Left kidney (tissue), 2 donors: Measurements from ENCODE around the gene CROCC. TPM values are rescaled to one million over a fixed set of nuclear protein-coding genes. Genes with fewer than 3 reads are reported as not detected.

Experiments used
- DNase-seq: peaks from one replicate; pipeline ENCODE4 v3.0.0-alpha.2; 2013
- polyA plus RNA-seq: library from polyadenylated mRNA; unstranded; fragments of 120-200 nt; gene quantifications from one replicate; pipeline ENCODE4 v1.2.1, GENCODE V29; 2013; ENCODE audit not compliant: insufficient read length

Gene CROCC
- polyA plus RNA-seq, 1 donor: 46.7 TPM

DNA sequence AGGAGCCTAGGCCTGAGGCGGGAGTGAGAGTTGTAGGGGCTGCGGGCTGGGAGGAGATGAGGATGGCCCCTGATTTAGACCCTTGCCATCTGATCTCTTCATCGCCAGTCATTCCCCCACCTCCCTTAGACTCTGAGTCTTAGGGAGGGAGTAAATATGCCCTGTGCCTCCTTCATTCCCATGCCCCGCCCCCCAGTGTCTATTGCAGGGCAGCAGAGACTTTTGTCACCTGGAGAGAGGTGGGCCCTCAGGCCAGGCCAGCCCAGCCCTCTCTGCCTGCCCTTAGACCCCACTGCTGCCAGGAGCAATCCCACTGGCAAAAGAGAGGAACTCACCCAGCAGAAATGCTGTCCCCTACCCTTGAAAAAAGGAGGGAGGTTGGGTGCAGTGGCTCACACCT is 61.9 kb downstream of the CROCC start:
- DNase-seq: no peak

GRCh38 chr1:16984717-16985116 is 63.0 kb downstream of the CROCC start:
- DNase-seq: no peak

DNA sequence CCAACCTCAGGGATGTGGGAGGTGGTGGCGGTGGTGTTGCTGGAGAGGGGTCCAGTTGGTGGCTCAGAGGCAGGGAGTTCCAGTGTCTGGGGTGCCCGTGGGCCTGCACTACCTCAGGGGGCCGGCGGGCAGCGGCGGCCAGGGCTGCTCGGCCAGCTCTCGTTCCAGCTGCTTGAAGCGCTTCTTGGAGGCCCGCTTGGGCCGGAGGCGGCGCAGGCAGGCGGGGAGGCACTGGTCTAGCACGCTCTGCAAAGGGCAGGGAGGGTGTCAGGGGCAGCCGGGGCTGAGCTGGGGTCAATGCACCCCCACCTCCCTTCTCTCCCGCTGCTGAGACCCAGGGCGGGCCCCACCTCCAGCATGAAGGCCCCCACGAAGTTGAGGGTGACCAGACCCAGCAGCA is 64.4 kb downstream of the CROCC start:
- no peak for DNase-seq

- no peak for DNase-seq
Measured at GRCh38 chr1:16986560-16986959, 64.8 kb downstream of the CROCC start.

DNA sequence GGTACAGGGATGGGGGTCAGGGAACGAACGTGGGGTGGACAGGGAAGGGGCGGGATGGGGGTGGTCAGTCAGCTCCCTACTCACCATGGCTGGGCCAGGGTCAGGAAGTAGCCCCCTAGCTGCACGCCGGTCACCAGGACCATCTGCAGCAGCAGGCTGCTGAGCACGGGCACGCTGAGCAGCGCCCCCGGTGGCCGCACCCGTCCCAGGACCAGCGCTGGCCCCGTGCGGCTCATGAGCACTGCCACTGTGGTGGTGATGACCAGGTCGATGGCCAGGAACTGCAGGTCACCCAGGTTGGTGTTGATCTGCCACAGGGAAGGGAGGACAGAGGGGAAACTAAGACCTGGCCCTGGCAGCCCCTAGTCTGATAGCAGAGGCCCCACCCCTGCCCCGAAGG is 65.2 kb downstream of the CROCC start:
- no peak for DNase-seq

DNA sequence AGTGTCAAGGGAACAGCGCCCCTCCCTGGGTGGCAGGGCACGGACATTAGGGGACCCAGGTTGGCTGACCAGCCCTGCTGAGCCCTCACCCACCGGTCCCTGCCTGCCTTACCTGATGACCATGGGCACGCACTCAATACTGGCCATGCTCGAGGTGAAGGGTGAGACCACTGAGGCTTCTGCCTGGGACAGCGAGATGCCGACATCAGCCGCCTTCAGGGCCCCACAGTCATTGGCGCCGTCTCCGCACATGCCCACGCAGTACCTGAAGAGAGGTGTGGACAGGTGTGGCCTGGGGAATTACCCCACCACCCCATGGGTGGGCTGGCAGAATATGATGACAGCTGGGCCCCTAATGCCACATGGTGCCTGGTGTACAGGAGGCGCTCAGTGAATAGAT is 66.5 kb downstream of the CROCC start:
- no peak for DNase-seq

DNA sequence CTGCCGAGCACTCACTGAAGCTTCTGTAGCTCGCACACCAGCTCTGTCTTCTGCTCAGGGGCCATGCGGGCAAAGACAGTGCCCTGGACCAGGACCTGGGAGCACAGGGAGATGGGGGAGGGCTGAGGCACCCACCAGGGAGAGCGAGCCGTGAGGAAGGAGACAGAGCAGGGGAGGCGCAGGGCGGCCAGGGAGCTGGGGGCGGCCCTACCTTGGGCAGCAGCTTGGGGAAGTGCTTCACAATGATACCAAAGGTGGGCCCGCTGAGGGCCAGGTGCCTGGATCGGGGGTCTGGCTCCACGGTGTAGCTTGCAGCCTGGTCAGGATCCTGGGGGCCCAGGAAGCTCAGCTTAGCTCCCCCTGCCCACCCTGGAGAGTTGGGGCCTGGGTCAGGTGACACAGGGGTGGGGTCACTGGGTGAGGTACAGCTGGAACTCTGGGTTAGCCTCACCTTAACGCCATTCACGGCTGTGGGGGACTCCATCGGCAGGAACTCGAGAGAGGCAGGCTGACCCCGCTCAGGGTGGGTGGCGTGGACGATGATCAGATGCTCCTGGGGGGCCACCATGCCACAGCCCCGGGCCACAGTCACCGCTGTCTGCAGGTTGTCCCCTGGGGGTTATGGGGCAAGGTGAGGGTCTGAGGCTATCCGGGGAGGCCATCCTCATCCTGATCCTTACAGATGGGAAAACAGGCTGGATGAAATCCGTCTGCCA is 68.1 kb downstream of the CROCC start:
- DNase-seq: no peak

GRCh38 chr1:16991571-16991970 is 69.8 kb downstream of the CROCC start:
- DNase-seq: no peak

DNA sequence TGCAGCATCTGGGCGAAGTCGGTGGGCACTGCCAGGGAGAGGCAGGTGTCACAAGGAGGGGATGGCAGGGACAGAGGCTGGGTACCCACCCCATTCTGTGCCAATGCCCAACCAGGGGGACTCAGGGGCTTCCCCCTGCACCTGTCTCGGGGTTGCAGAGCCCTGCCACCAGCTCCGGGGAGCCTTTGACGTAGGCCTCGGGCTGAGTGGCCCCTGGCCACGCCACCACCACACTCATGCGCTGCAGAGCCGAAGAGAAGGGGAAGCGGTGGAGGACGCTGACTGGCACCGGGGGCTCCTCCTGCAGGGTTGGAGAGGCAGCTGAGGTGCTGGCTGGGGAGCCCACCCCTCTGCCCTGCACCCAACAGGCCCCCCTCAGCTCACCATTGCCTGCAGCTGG is 70.4 kb downstream of the CROCC start:
- DNase-seq: no peak

DNA sequence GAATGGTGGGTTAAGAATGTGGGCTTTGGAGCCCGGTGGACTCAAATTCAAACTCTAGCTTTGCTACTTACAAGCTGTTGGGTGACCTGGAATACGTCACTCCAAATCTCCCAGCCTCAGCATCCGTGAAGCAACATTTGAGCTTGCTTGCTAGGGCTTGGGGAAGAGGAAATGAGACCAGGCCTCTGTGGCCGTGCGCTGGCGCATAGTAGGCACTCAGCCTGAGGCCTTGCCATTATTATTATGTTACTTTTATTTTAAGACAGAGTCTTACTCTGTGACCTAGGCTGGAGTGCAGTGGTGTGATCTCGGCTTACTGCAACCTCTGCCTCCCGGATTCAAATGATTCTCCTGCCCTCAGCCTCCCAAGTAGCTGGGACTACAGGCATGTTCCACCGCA is 70.9 kb downstream of the CROCC start:
- no peak for DNase-seq

GRCh38 chr1:16993521-16994038 is 71.8 kb downstream of the CROCC start:
- no peak for DNase-seq

GRCh38 chr1:16996845-16997244 is 75.1 kb downstream of the CROCC start:
- DNase-seq: no peak

- no peak for DNase-seq
Measured at GRCh38 chr1:16998589-16998988, 76.9 kb downstream of the CROCC start.

DNA sequence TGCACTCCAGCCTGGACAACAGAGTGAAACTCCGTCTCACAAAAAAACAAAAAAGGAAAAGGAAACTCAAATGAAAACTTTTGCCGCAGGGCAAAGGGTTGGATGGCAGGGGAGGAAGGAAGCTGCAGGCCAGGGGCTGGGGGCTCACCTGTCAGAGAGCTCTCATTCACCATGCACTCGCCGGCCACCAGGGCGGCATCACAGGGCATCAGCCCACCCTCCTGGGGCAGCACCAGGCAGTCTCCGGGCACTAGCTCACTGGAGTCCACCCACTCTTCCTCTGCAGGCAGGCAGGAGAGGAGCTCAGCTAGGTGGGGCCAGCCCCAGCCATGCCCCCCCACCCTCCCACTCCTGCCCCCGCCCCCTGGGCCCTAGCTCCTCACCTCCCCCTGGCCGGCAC is 78.1 kb downstream of the CROCC start:
- no peak for DNase-seq

DNA sequence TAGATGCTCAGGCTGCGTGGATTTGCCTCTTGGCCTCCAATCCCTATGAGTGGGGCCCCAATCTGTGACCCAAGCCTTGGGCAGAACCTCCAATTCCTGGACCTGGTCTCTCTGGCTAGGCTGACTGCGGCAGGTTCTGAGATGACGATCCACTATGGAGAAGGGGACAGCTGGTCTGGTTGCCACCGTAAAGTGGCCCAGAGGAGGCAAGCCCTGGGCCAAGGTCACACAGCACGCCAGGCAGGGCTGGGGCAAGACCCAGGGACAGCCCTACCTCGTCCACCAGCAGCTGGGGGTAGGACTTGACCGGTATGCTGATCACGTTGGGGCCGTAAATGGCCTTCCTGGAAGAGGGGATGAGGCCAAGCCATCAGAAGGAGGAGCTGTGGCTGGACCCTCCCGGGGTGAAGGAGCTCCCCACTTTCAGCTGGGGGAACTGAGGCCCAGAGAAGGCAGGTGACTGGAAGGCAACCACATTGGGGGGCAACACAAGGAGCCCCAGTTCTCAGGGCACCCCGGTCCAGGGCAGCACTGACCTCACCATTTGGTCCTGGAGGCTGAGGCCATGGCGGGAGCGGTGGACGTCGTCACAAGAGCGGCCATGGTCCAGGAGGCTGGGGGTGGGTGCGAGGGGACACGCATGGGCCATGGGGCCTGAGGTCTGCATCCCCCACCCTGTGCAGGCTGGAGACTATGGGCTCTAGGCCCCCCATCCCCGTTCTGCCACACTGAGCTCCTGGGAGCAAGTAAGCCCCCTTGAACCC is 80.2 kb downstream of the CROCC start:
- no peak for DNase-seq

DNA sequence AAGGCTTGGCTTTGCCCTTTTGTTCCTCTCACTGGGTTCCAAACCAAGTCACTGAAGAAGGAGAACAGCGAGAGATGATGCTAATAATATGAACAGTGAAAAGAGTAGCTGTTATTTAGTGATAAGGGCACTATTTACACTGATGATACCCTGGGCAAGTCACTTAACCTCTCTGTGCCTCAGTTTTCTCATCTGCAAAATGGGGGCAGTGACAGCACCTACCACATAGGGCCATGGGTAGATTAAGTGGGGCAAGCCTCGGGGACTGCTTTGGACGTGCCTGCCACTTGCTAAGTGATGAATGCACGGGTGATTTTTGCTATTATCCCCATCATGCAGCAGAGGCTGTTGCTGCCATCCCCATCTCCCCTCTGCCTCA is 80.8 kb downstream of the CROCC start:
- DNase-seq: no peak

DNA sequence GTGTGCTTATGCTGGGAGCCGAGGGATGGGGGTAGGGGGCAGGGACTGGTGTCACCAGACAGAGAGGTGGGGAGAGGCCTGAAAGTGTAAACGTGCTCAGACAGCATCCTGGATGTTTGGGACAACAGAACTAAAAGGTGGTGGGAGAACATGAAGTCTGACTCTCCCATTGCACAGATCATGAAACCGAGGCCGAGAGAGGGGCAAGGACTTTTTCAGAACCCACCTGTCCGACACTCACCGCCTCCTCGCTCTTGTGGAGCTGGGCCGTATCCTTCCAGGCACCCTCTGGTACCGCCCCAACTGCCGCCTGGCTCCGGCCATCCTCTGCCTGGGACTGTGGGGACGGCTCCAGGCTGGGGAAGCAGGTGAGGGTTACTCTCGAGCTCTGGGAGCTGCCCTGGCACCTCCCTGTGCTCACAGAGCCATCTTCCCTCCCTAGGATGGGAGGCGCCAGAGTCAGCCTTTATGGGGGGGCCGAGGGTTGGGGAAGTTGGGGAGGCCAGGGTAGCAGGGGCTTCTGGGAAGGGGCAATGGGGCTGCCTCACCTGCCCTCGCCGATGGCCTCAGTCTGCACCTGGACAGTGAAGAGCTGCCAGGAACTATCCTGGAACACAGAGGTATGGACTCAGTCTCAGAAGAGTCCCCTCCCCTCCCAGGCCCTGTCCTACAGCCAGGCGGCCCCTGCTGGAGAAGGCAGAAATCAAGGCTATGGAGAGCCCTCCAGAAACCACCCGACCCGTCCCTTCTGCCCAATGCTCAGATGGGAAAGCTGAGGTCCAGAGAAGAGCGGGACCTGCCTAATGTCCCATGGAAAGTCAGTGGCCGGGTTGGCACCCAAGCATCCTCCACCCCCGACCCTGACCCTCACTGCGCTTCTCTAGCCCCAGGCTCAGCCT is 83.0 kb downstream of the CROCC start:
- DNase-seq: no peak

- DNase-seq: no peak
Measured at GRCh38 chr1:17005365-17005740, 83.6 kb downstream of the CROCC start.

DNA sequence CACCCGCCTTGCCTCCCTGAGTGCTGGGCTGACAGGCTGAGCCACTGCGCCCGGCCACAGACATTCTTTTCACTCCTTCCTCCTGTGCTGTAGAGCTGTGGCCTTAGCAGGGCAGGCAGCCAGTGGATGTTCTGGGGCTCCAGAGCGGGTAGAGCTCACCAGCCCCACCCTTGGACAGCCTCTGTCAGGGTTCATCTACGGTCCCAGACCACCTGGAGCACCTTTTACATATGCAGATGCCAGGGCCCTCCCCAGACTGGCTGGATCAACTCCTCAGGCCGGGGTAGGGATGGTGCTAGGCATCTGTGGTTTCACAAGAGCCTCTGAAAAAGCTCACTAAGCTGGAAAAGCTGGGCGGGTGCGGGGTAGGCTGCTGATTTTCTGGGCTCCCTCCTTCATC is 85.4 kb downstream of the CROCC start:
- DNase-seq: no peak

- no peak for DNase-seq
Measured at GRCh38 chr1:17008208-17008855, 86.6 kb downstream of the CROCC start.

DNA sequence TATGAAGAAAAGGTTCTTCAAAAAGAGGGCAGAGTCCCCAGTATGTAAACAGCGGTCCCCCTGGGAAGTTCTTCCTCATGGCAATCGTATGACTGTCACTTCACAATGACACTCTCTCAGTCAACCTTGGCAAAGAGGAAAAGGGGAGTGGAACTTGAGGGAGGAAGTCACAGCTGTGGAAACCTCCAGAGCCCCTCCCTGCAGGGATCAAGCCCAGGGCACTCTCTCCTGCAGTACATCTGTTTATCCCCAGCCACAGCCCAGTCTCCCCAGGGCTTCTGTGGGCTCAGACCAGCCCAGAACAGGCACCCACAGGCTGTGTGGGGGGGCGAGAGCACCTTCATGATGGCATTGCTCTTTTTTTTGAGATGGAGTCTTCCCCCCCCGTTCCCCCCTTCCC is 88.0 kb downstream of the CROCC start:
- DNase-seq: no peak

GRCh38 chr1:17011092-17011438 is 89.3 kb downstream of the CROCC start:
- DNase-seq: no peak
